ENCODE data around the gene APEH.

APEH gene

DNA sequence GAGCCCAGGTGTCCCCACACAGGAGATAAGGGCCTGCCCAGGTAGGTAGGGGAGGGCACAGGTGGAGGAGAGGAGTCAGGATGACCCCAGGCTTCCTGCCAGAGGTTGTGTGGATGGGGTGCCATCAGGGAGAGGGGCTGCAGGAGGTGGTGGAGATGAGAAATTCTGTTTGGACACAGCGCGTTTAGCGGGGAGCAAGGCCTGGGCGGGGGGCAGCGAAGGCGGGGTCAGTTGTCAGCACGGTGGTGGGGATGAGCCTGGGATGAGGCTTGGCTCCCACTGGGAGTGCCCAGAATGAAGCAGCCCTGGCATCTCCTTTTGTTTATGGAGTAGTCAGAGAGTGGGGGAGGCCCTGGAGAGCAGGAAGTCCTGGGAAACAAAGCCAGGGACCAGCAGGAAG lies 29.8 kb downstream of the APEH start:
- DNase-seq, result no peak
- intact Hi-C loops (cut with DNase I), result no loop called here

DNA sequence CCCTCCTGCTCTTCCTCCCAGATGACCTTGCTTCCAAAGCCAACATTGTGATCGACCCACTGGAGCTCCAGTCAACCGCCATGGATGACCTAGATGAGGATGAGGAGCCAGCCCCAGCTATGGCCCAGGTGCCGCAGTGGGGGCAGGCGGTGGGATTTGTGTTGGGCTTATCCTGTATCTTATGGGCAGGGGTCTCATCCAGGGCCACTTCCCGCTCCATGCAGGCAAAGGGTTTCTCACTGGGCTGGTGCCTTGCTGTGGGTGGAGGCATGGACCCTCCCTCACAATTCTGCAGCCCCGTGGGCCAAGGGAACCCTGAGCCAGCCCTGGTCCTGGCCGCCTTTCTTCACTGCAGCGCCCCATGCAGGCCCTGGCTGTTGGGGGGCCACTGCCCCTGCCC lies 30.5 kb downstream of the APEH start:
- DNase-seq, result no peak
- intact Hi-C loops (cut with DNase I), result no loop called here

DNA sequence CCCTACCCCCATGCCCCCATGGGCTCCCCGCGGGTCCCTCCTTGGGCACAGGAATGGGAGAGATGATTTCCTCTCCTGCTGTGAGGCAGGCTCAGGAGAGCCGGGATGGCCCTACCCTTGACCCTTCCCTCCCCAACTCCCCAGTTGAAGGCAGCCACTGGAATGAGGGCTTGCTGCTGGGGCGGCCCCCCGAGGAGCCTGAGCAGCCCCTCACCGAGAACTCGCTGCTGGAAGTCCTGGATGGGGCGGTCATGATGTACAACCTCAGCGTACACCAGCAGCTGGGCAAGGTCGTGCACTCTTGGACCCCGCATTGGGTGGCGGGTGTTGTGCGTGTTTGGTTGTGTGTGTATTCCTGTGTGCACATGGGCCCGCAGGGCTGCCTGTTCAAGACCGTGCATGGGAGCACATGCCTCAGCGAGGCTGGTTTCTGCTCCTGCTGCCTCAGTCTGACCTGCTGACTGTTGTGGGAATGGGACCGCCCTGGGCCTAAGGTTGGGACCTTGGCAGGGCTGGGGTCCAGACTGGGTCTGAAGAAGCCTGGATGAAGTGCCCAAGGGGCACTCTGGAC lies 31.3 kb downstream of the APEH start:
- intact Hi-C loops (cut with DNase I), result no loop called here
- no peak for DNase-seq

DNA sequence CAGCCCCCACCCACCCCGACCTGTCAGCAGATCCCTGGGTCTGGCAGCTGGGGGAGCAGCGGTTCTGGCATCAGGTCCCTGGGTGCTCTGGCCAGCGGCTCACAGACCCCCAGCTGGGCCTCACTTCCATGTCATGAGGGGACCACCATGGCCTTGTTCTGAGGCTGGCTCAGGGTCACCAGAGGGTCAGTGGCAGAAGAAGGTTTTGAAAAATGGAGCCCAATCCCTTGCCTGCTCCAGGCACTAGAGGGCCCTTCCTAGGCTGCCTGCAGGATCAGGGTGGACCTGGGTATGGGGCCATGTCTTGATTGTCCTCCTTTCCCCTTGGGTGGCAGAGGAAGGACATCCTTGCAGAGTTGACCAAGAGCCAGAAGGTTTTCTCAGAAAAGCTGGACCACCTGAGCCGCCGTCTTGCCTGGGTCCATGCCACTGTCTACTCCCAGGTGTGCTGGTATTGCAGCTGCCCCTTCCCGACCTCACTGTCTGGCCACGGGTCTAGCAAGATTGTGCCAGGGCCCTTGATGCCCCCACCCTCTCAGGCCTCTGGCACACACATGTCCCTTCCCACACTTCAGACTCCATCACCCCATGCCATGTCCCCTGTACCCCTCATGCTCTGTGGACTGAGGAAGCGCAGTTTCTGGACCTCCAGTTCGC lies 32.4 kb downstream of the APEH start:
- DNase-seq, result no peak
- intact Hi-C loops (cut with DNase I), result no loop called here

DNA sequence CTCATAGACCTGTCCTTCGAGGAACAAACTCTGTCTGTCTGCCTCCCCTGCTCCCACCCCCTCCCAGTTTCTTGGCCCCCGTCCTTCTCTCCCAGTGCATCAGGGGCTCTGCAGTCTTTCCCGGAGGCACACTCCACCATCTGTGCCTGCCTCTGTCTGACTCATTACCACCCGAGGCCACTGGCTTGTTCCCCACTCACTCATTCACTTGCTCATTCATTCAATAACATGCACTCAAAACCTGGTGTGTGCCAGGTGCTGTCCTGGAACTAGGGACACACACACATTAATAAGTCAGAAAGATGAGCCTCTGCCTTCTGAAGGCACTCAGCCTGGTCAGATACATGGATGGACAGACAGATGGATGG lies 32.9 kb downstream of the APEH start:
- no peak for DNase-seq
- intact Hi-C loops (cut with DNase I), result no loop called here

DNA sequence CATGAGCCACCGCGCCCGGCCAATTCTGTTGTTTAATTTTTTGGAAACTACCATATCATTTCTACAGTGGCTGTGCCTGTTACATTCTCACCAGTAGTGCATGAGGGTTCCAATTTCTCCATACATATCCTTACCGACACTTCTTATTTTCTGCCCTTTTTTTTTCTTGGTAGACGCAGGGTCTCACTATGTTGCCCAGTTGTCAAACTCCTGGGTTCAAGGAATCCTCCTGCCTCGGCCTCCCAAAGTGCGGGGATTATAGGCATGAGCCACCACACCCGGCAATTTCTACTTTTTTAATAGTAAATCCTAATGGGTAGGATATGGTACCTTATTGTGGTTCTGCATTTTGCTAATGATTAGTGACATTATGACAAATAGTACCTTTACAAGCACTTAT lies 35.7 kb downstream of the APEH start:
- DNase-seq, result no peak
- intact Hi-C loops (cut with DNase I), result no loop called here

DNA sequence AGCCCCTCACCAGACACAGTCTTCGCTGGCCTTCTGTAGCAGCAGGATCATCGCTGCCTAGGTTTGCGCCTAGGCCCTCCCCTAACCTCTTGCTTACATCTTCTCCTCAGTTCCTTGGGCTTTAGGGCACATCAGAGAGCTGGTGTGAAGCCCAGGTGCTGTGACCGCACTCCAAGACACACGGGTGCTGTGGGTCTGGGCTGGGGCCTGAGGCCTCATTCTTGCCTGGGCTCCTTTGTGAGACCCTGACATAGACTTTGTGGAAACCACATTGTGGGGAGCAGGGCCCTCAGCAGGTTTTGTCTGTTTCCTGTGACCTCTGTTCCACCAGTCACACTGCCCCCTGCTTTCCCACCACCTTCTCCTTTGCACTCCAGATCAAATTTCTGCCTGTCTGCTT lies 37.3 kb downstream of the APEH start:
- DNase-seq, result no peak
- intact Hi-C loops (cut with DNase I), result no loop called here

DNA sequence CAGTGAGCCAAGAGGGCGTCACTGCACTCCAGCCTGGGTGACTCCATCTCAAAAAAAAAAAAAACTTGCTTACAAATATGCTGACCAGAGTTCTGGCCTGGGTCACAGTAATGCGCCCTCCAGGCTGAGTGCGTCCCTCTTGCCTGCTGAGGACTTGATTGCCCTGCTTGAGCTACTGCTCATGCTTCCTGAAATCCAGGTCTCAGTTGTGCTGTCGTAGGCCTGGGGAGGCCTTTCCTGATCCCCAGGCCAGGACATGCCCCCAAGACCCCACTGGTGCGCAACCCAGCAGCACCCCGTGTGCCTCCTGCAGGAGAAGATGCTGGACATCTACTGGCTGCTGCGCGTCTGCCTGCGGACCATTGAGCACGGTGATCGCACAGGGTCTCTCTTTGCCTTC lies 38.0 kb downstream of the APEH start:
- intact Hi-C loops (cut with DNase I), result no loop called here
- no peak for DNase-seq

DNA sequence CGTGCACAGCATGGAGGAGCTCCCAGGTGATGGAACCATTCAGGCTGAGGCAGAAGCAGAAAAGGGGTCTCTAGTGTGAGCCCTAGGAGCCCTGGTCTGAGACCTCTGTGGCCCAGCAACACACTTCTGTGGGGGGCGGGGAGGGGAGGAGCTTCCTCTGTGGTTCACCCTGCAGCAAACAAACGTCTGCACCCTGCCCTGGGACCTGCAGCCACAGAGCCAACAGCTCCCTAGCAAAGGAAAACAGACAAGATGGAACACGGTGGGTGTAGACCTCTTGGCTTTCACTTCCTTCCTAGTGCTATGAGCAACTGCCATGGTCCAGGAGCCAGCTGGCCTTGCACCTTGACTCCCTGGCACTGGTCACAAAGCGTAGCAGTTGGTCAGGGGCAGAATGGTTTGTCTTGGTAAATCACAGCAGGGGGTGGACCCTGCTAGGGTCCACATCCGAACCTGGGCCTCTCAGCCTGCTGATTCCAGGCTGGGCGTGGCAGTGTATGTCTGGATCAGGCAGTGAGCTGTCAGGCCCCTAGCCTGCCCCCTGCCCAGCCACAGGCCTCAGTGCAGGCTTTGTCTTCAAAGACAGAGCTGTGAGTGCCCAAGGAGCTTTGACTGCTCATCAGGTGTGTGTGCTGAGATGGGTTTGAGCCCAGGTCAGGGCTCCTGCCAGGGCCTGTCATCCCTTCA lies 38.6 kb downstream of the APEH start:
- intact Hi-C loops (cut with DNase I), result no loop called here
- DNase-seq, result no peak

DNA sequence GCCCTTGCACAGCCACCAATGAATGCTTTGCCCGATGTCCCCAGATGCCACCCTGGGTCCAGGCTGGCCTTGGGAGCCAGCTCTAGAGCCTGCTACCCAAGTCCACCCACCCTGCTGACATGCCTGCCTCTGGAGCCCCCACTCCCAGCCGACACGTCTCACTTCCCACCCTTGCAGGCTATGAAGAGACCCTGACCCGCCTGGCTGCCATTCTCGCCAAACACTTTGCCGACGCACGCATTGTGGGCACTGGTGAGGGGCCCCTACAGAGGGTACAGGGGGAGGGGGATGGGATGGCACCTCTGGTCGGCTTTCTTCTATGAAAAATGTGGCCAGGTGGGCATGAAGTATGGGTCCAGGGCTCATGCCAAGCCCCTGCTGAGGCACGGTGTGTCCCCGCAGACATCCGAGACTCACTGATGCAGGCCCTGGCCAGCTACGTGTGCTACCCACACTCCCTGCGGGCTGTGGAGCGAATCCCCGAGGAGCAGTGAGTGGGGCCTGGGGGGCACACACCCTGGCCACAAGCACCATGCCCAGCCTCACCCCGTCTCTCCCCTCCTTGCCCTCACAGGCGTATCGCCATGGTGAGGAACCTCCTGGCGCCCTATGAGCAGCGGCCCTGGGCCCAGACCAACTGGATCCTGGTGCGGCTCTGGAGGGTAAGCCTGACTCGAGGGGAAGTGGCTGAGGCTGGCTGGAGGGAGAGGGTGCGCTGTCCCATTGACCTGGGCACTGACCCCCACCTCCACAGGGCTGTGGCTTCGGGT lies 39.4 kb downstream of the APEH start:
- no peak for DNase-seq
- intact Hi-C loops (cut with DNase I), result no loop called here

DNA sequence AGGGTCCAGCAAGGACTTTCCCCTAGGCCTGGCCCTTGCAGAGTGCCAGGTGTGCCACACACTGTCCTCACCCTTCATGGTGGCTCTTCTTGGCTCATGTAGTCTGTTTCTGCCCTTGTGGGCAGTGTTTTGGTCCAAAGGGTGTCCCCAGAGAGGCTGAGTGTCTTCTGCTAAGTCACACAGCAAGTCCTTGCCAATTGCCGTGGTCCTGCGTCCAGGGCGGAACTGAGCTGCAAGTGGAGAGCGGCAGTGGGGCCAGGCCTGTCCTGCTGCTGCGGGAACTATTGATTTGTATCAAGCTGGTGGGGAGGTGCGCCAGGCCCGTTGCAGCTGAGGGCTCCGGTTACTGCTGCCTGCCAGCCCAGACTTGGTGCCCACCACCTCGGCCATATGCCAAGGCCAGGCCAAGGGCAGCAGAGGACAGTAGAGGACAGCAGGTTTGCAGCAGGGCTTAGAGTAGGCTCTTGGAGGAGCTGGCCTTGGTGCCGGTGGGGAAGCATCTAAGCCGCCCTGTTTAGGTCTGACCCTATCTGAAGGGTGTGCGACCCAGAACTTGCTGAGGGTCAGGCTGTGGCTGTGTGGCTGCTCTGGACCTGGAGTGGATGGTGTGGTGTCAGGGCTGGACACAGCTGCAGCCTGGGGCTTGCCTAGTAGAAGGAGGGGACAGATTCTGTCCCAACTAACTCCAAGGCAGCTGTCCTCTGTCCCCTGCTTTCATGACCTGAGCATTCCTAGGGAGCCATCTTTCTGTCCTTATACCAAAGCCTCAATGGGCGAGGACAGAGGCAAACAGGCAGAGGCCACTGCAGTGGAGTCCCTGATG lies 40.8 kb downstream of the APEH start:
- no peak for DNase-seq
- intact Hi-C loops (cut with DNase I), result no loop called here

DNA sequence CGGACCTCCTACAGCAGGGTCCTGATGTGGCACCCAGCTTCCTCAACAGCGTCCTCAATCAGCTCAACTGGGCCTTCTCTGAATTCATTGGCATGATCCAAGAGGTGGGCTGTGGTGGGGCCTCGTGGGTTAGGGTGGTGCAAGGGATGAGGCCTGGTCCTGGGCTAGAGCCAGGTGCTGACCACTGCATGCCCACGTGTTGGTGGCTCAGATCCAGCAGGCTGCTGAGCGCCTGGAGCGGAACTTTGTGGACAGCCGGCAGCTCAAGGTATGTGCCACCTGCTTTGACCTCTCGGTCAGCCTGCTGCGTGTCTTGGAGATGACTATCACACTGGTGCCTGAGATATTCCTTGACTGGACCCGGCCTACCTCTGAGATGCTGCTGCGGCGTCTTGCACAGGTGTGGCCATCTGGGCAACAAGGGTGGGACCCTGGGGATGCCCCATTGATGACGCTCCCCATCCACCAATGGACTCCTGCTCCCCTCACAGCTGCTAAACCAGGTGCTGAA lies 41.5 kb downstream of the APEH start:
- intact Hi-C loops (cut with DNase I), result no loop called here
- peak in 1 of 42 donors; percentile 13 for DNase-seq

DNA sequence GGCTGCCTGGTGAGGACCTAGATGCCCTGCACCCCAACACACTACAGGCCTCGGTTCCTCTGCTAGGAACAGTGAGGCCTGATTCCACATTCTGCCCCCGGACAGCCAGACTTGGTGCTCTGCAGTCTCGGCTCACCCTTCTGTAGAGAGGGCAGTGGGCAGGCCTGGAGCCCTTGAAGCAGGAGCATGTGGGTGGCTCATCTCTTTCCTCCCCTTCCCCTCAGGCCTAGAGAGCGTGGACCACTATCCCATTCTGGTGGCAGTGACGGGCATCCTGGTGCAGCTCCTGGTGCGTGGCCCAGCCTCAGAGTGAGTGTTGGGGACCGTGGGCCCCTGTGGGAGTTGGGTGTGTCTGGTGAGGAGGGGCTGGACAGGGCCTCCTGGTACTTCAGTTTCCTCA lies 42.0 kb downstream of the APEH start:
- intact Hi-C loops (cut with DNase I), result no loop called here
- no peak for DNase-seq

DNA sequence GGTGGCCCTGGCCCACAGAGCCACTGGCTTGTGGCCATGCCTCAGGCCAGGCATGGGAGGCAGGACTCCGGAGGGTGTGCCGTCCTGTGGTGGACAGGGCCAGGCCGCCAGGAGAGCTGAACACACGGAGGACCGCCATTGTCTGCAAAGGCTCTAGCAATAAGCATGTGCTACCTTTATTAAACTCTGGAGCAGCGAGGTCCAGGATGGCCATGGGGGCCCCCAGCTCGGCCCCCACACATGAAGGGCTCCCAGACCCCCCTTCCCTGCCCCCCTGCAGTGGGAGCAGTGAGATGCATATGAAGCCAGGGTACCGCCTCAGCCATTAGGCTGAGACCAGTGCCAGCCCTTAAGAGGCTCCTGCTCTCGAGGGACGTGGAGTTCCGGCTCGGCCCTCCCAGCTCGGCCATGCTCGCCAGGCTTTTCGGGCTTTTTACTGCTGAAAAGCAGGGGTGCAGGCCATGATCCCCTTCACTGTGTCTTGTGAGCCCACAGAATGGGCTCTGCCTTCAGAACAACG lies 42.6 kb downstream of the APEH start:
- intact Hi-C loops (cut with DNase I), result no loop called here
- no peak for DNase-seq

DNA sequence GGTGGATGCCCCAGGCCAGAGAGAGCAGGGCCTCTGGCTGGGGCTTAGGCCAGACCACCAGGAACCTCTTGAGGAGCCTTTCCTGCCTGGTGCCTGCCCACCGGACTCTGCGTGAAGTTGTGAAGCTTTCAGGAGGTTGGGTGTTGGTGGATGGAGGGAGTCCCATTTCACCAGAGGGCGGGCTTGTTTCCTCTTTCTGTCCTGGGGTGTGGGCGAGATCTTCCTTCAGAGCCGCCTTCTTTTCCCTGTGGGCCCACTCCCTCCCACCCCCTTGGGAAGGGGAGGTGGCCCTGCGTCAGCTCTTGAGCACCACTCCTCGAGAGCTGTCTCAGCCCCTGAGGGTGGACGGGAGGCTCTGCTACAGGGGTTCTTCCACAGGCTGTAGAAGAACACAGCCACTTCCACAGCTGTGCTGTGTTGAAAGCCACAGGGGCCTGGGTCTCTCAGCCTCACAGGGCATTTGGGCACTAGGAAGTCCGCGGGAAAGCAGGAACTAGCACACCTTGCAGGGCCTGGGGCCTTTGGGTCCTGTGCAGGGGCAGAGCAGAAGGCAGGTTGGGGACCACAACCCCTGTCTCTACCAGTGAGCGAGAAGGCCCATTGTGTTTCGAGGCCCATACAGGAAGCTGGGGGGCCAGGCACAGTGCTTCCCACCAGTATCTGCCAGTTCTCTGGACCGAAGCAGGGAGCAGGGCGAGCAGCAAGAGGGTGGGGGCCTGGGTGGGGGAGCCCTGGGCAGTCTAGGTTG lies 43.2 kb downstream of the APEH start:
- intact Hi-C loops (cut with DNase I), result no loop called here
- DNase-seq, result no peak

DNA sequence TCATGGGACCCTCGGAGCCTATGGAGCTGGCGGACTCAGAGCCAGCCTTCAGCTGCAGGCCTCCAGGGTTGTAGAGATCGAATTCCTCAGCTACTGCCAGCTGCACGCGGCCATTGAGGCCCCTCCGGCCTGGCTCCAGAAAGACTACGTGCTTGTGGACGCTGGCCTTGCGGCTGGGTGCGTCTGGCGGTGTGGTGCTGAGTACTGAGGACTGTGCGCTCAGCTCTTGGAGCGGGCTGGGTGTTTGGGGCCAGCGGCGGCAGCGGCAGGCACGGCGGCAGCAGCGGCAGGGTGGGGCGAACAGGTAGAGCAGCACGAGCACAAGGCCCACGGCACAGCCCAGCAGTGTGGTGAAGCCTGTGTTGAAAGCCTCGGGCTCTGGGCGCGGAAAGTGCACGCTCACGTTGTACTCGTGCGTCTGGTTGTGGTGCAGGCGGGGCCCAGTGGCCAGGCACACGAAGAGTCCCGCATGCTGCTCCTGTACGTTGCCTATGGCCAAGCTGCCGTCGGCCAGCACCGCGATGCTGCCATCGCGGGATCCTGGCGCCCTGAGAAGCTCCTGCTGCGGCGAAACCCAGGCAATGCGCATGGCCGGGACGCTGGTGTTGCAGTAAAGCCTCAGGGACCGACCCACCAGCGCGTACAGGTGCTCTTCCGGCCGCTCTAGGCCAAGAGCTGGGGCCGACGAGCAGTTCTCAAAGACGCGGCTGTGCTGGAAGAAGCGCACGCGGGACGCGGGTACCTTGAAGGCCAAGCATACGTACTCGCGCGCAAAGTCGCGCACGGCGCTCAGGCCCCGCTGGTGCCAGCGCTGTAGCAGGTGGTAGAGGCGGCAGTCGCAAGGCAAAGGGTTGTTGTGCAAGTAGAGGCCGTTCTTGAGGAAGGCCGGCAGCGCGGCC lies 44.1 kb downstream of the APEH start:
- DNase-seq, result peak in 1 of 42 donors; percentile 12
- intact Hi-C loops (cut with DNase I), result no loop called here

DNA sequence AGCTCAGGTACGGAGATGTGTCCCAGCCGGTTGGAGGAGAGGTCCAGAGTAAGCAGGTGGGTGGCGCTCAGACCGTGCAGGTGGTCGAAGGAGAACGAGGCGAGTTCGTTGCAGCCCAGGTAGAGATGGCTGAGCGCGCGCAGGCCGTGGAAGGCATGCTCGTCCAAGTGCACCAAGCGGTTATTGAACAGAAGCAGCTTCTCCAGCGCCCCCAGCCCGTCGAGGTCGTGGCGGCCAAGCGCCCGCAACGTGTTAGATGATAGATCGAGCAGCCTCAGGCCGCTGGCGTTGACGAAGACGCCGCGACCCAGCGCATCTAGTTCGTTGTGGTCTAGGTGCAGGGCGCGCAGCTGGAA lies 44.7 kb downstream of the APEH start:
- DNase-seq, result peak in 1 of 42 donors; percentile 13
- intact Hi-C loops (cut with DNase I), result no loop called here

All from head of caudate nucleus (tissue), 42 donors.